Measurements from ENCODE around the gene TENM3.

TENM3 gene

DNA sequence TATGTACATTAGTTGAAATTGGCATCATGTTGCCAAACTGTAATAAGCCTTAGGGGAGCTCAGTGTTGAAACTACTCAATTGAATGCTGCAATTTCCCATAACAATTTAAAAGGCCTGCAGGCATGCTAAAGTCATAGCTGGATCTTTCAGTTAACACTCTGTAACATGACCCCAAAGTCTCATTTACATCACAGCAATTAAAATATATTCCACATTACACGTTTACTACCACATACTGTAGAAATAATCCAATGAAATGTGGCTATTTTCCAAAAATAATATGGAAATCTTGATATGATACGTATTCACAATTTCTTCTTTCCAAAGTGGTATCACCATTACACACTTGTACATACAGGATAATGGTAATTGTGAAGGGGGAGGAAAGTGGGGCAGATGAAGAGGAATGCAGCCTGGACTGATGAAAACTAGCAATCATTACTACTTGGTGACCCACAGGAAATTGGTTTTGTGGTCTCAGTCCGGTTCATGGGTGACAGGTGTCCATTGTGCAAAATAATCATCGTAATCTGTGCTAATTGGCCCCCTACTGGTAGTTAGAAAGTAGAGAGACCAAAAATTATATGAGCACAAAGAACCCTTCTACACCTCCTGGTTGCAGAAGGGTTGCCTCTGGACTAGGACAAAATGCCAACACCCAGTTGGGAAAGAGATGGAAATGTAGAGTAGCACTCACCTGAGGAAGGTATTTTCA, 63.7 kb downstream of the TENM3 start:
- no peak for DNase-seq
- no peaks in the 10 kb centered on the region for H3K27me3 Mint-ChIP-seq
- peaks cover 1% of the 10 kb centered on the region for H3K9me3 Mint-ChIP-seq
- H3K36me3 Mint-ChIP-seq: no peaks in the 10 kb centered on the region
- no peak overlapping the region for H3K27ac Mint-ChIP-seq
- no peaks in the 10 kb centered on the region for H3K4me1 Mint-ChIP-seq
- CTCF ChIA-PET: no interaction called here
- no peak overlapping the region for H3K4me3 Mint-ChIP-seq

DNA sequence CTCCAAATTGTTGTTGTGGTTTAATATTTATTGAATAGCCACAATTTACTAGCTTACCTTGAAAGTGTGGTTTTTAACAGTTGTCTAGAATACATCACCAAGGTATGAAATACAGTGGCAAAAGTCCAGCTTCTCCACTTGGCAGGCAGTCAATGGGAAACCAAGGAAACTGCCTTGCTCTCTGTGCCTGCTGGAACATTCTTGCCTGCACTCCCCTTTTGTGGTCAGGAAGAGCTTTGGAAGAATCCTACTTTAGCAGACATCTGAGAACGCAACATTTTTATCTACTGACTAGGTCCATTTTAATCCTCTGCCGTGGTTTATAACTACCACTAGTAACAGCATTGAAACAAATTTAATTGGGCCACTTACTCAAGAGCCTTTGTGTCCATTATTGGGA, 64.5 kb downstream of the TENM3 start:
- Mint-ChIP-seq H3K9me3 (peaks cover 1% of the 10 kb centered on the region), H3K27me3 (no peaks in the 10 kb centered on the region), H3K27ac (no peak overlapping the region), H3K36me3 (no peaks in the 10 kb centered on the region), H3K4me1 (no peaks in the 10 kb centered on the region), H3K4me3 (no peak overlapping the region)
- no peak for DNase-seq
- CTCF ChIA-PET: no interaction called here

DNA sequence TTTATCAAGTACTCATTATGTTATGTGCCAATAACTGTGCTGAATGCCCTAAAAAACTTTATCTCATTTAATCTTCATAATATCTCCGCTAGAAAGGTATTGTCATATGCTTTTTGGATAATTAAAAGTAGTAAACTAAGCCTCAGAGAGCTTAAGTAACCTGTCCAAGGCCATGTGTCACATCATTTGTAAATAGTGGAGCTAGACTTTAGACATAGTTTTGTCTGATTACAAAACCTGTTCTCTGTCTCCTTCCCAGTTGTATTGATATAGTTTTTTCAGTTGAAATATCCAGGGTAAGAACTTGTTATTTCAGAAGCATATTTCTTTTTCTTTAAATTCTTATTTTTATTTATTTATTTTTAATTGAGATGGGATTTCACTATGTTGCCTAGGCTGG, 66.7 kb downstream of the TENM3 start:
- Mint-ChIP-seq H3K9me3 (peaks cover 3% of the 10 kb centered on the region), H3K27ac (no peak overlapping the region), H3K4me1 (no peaks in the 10 kb centered on the region), H3K4me3 (no peak overlapping the region), H3K36me3 (no peaks in the 10 kb centered on the region), H3K27me3 (no peaks in the 10 kb centered on the region)
- DNase-seq: no peak
- CTCF ChIA-PET: no interaction called here

DNA sequence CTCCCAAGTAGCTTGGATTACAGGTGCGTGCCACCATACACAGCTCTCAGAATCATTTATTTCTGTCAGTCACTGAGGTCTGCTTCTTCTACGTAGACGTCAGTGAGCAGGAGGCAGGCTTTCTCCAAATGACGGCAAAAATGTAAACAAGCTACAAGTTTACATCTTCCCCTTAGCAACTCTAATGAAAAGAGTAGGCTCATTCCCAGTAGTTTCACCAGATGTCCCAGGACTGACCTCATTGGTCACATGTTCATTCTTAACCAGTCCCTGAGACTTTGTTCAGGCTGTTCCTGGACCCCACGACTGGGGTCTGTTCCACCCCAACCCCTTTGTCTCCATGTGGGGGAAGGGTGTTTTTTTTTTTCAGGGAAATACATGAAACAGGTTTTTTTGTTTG, 67.1 kb downstream of the TENM3 start:
- Mint-ChIP-seq H3K36me3 (no peaks in the 10 kb centered on the region), H3K9me3 (peaks cover 4% of the 10 kb centered on the region), H3K27me3 (no peaks in the 10 kb centered on the region), H3K27ac (no peak overlapping the region), H3K4me3 (no peak overlapping the region), H3K4me1 (no peaks in the 10 kb centered on the region)
- CTCF ChIA-PET: no interaction called here
- no peak for DNase-seq

DNA sequence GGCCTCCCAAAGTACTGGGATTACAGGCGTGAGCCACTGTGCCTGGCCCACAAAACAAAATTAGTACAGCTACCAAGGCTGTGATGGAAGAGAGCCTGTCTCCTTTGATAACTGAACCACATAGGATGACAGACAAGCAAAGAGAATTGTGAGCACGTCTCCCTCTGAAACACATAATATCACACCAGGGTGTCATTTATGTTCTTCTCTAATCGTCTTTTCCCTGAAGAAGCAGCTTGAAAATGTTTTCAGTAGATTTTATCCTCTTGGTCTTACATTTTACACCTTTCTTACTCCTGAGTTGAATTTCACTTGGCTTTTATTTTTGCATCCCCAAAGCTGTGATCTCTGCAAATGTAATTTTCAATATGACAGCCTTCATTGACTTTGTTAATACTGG, 67.8 kb downstream of the TENM3 start:
- no peak for DNase-seq
- no peaks in the 10 kb centered on the region for H3K27me3 Mint-ChIP-seq
- no peaks in the 10 kb centered on the region for H3K4me1 Mint-ChIP-seq
- H3K27ac Mint-ChIP-seq: no peak overlapping the region
- H3K4me3 Mint-ChIP-seq: no peak overlapping the region
- no peaks in the 10 kb centered on the region for H3K36me3 Mint-ChIP-seq
- CTCF ChIA-PET: no interaction called here
- H3K9me3 Mint-ChIP-seq: peaks cover 4% of the 10 kb centered on the region

DNA sequence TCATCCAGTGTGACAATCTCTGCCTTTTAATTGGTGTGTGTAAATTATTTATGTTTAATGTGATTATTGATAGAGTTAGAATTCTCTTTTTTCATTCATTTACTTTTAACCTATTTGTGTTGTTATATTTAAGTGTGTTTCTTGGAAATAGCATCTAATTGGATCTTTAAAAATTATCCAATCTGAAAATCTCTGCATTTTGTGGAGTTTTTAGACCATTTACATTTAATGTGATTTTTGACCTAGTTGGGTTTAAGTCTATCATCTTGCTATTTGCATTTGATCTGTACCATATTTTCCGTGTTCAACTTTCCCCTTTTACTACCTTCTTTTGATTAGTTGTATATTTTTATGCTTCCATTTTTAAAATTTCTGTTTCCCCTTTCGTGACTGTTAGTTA, 71.3 kb downstream of the TENM3 start:
- H3K27ac Mint-ChIP-seq: no peak overlapping the region
- H3K4me3 Mint-ChIP-seq: no peak overlapping the region
- CTCF ChIA-PET: no interaction called here
- H3K9me3 Mint-ChIP-seq: peaks cover 4% of the 10 kb centered on the region
- H3K36me3 Mint-ChIP-seq: no peaks in the 10 kb centered on the region
- no peaks in the 10 kb centered on the region for H3K27me3 Mint-ChIP-seq
- no peaks in the 10 kb centered on the region for H3K4me1 Mint-ChIP-seq
- no peak for DNase-seq

DNA sequence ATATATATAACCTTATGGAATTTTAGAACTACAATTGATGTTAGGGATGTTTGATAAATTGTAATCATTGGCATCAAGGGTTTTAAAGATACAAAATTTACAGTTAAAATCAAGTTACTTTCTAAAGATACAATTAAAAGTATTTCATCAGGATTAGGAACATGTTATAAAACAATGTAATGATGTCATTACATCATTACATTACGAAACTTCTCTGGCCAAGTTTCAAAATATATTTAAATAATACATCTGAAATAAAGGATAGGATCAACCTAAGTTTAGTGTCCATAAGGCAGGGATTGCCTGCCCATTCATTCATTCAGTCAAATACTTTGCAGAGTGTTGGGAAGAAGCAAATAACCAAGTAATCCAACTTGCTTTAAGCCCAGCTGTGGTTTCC, 75.1 kb downstream of the TENM3 start:
- Mint-ChIP-seq H3K27me3 (no peaks in the 10 kb centered on the region), H3K4me3 (no peak overlapping the region), H3K9me3 (peaks cover 4% of the 10 kb centered on the region), H3K27ac (no peak overlapping the region), H3K4me1 (no peaks in the 10 kb centered on the region), H3K36me3 (no peaks in the 10 kb centered on the region)
- CTCF ChIA-PET: no interaction called here
- no peak for DNase-seq

DNA sequence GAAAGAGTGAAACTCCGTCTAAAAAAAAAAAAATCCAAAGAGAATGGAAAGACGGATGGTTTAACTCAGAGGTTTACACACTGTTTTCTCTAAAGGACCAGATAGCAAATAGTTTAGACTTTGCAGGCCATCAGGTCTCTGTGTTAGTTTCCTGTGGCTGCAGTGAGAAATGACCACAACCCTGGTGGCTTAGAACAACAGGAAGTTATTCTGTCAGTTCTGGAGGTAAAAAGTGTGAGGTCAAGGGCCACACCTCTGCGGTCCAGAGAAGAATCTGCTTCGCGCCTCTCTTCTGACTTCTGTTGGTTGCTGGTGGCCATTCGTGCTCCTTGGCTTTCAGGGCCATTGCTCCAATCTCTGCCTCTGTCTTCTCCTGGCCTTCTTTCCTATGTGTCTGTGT, 76.9 kb downstream of the TENM3 start:
- Mint-ChIP-seq H3K36me3 (no peaks in the 10 kb centered on the region), H3K9me3 (no peaks in the 10 kb centered on the region), H3K27ac (no peak overlapping the region), H3K4me3 (no peak overlapping the region), H3K27me3 (no peaks in the 10 kb centered on the region), H3K4me1 (no peaks in the 10 kb centered on the region)
- DNase-seq: no peak
- CTCF ChIA-PET: no interaction called here

DNA sequence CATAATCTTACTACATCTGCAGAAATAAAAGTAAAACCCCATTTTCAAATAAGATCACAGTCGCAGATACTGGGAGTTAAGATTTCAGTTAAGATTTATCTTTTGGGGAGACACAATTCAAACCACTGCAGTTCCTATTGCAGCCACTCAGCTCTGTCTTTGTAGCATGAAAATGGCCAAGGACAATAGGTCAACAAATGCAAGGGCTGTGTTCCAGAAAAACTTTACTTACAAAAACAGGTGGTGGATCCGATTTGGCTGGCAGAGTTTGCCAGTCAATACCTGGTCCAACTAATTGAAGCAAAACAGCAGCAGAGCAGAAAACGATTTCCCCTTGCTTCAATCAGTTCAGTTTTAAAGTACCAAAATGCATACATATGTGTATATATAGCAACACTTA, 77.4 kb downstream of the TENM3 start:
- Mint-ChIP-seq H3K4me1 (no peaks in the 10 kb centered on the region), H3K27me3 (no peaks in the 10 kb centered on the region), H3K9me3 (no peaks in the 10 kb centered on the region), H3K4me3 (no peak overlapping the region), H3K27ac (no peak overlapping the region), H3K36me3 (no peaks in the 10 kb centered on the region)
- CTCF ChIA-PET: no interaction called here
- DNase-seq: no peak

DNA sequence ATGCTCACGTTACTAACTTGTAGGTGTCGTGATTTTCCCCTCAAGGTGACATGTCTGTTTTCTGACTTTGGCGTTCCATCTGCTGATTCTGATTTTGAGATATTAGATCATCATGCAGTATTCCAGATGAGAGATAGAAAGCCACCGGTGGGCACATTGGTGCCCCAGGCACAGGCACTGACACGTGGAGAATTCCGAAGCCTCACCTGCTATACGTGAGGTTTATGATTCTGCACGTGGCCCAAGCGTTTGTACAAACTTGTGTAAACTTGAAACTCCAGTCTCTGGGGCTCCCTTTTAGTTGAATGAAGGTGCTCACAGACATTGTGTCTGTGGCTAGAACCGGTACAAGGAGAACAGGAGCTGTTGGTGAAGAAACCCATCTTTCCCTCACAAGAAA, 81.1 kb downstream of the TENM3 start:
- no peaks in the 10 kb centered on the region for H3K27me3 Mint-ChIP-seq
- H3K27ac Mint-ChIP-seq: no peak overlapping the region
- no peak overlapping the region for H3K4me3 Mint-ChIP-seq
- DNase-seq: no peak
- CTCF ChIA-PET: no interaction called here
- no peaks in the 10 kb centered on the region for H3K4me1 Mint-ChIP-seq
- H3K36me3 Mint-ChIP-seq: no peaks in the 10 kb centered on the region
- H3K9me3 Mint-ChIP-seq: no peaks in the 10 kb centered on the region

DNA sequence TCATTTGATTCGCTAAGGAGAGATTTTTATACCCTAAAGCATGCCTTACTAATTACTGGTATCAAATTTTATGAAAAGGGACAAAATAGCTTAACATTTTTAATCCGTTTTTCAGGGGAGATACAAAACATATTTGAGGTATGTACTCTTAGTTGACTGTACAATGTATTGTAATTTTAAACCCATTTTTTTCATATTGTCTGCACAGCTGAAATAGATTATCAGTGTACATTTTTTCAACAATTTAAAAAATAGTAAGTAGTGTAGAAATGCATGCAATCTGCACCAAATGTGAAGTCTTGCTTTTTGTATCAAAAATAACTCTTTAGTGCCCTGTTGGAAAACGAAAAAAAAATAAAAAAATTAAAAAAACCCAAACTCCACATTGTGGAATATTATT, 82.2 kb downstream of the TENM3 start:
- no peaks in the 10 kb centered on the region for H3K36me3 Mint-ChIP-seq
- no peak for DNase-seq
- CTCF ChIA-PET: no interaction called here
- no peaks in the 10 kb centered on the region for H3K4me1 Mint-ChIP-seq
- H3K4me3 Mint-ChIP-seq: no peak overlapping the region
- H3K27ac Mint-ChIP-seq: no peak overlapping the region
- no peaks in the 10 kb centered on the region for H3K9me3 Mint-ChIP-seq
- no peaks in the 10 kb centered on the region for H3K27me3 Mint-ChIP-seq

DNA sequence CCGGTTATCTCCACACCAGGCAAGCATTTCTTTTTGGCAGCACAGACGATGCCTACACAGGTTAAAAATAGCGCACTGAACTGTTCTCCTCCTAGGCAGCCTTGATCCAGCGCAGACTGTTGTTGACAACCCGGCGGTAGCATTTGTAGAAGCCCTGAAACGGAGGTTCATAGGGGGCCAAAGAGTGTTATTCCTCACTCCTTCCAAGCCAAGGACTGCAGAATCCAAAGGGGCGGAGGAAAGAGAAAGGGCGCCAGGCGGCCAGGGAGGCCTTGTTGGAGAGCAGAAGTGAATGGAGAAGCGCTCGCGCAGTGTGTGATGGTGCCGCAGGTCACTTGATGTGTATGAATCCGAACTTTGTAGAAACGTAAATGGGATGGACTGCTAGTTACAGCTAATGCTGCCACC, 82.7 kb downstream of the TENM3 start:
- H3K27ac Mint-ChIP-seq: no peak overlapping the region
- H3K4me3 Mint-ChIP-seq: no peak overlapping the region
- no peak for DNase-seq
- no peaks in the 10 kb centered on the region for H3K27me3 Mint-ChIP-seq
- H3K4me1 Mint-ChIP-seq: no peaks in the 10 kb centered on the region
- H3K36me3 Mint-ChIP-seq: no peaks in the 10 kb centered on the region
- H3K9me3 Mint-ChIP-seq: no peaks in the 10 kb centered on the region
- CTCF ChIA-PET: no interaction called here

DNA sequence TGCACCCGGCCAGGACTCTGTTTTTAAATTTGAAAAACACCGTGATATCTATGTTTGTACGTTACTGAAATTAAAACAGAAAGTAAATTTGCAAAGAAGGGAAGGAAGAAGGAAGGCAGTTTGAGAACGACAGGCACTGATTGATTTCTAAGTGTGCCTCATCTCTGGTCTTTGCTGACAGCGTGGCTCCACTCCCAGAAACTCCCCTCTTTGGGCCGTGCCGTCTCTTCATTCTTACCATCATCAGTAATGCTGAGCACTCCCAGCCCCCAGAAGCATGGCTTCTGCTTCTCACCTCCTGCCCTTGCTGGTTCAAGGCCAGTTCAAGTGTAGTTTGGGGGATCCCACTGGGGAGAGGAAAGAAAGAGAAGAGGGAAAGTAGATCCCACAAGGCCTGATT, 85.3 kb downstream of the TENM3 start:
- Mint-ChIP-seq H3K4me3 (no peak overlapping the region), H3K9me3 (no peaks in the 10 kb centered on the region), H3K4me1 (no peaks in the 10 kb centered on the region), H3K36me3 (no peaks in the 10 kb centered on the region), H3K27me3 (no peaks in the 10 kb centered on the region), H3K27ac (no peak overlapping the region)
- CTCF ChIA-PET: no interaction called here
- no peak for DNase-seq

DNA sequence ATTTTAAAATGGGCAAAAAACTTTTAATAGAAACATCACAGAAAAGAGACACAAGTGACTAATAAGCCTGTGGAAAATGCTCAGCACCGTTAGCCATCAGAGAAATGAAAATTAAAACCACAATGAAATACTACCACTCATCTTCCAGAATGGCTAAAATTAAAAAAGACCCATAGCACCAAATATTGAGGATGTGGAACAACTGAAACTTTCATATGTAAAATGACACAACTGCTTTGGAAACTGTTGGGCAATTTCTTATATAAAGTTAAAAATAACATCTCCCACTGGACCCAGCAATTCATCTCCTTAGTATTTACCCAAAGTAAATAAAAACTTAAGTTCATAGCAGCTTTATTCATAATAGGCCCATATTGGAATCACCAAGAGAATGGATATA, 94.2 kb downstream of the TENM3 start:
- Mint-ChIP-seq H3K4me1 (no peaks in the 10 kb centered on the region), H3K36me3 (no peaks in the 10 kb centered on the region), H3K9me3 (no peaks in the 10 kb centered on the region), H3K27me3 (no peaks in the 10 kb centered on the region), H3K4me3 (no peak overlapping the region), H3K27ac (no peak overlapping the region)
- DNase-seq: no peak
- CTCF ChIA-PET: no interaction called here

DNA sequence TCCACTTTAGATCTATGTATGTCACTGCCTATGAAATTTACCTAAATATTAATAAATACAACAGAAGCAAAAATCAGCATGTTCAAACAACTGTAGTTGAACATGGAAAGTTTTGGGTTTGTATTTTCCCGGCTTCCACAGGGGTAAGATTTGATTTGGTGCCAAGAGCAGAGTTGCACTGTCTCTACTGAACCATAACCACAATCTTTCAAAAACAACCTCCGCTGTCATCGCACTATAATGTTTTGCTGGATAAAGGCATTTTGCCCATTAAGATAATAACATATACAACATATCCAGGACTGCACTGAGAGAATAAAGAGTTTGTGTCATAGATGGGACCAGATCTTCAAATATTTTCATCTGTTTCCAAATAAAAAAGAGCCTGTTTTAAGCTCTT, 94.9 kb downstream of the TENM3 start:
- Mint-ChIP-seq H3K27ac (no peak overlapping the region), H3K36me3 (no peaks in the 10 kb centered on the region), H3K27me3 (no peaks in the 10 kb centered on the region), H3K4me3 (no peak overlapping the region), H3K9me3 (no peaks in the 10 kb centered on the region), H3K4me1 (no peaks in the 10 kb centered on the region)
- no peak for DNase-seq
- CTCF ChIA-PET: no interaction called here

DNA sequence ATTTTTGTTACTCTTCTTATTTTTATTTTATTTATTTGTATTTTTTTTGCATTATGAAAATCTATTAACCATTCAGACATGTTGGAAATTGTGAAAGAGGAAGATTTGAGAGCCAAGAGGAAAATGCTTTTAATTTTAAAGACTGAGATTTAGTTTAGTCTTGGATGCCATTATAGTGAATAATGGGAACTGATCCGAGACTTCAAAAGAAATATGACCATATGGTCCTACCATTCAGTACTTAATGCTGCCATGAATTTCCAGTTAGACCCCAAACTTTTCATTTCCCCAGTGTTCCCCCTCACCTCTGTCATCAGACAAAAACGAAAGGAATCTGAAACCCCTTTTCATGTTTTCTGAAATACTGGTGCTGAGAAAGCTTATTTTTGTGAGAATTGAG, 95.5 kb downstream of the TENM3 start:
- Mint-ChIP-seq H3K4me3 (no peak overlapping the region), H3K27me3 (no peaks in the 10 kb centered on the region), H3K36me3 (no peaks in the 10 kb centered on the region), H3K27ac (no peak overlapping the region), H3K9me3 (no peaks in the 10 kb centered on the region), H3K4me1 (no peaks in the 10 kb centered on the region)
- DNase-seq: no peak
- CTCF ChIA-PET: no interaction called here
